Activated CD4-positive, CD25-positive, alpha-beta regulatory T cell treated with anti-CD3 and anti-CD28 coated beads, Interleukin-2, amount 50 U/mL, for 72 hours (primary cell): ENCODE results near the gene TBX4.
A peak's percentile ranks its signal among the peaks of the same experiment; 100 is the strongest.

Source experiments
- DNase-seq: peaks from one replicate; pipeline ENCODE4 v3.0.0; 2021

TBX4 gene

DNA sequence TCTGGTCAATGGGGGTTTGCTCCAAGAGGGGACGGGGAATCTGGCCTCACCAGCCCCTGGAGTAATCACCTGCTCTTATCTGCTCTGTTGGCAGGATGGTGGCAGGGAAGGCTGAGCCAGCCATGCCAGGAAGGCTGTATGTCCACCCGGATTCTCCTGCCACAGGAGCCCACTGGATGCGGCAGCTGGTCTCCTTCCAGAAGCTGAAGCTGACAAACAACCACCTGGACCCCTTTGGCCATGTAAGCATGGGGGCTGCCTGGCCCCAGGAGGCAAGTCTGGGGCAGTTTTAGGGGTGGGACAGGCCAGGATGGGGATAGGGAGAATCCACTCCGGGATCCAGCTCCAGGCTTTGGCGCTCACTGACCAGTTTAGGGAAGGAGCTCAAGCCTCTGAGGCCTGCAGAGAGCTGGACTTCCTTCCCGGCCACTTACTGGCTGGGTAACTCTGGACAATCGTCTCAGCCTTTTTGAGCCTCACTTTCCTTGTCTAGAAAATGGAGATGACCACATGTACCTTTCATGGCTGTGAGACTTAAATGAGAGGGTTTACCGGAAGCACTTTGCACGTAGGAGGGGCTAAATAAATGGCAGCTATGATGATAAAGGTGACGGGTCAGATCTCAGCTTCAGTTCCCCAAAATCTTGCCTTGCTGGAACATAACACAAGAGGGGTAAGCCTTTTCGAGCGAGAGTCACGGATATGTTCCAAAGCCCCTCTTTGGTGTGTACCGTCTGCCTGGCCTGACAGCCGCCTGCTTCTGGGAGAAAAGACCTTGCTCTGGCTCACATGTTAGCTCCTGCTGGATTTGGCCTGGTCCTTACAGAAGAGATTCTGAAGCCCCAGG is 15.4 kb downstream of the TBX4 start:
- DNase-seq: no peak

DNA sequence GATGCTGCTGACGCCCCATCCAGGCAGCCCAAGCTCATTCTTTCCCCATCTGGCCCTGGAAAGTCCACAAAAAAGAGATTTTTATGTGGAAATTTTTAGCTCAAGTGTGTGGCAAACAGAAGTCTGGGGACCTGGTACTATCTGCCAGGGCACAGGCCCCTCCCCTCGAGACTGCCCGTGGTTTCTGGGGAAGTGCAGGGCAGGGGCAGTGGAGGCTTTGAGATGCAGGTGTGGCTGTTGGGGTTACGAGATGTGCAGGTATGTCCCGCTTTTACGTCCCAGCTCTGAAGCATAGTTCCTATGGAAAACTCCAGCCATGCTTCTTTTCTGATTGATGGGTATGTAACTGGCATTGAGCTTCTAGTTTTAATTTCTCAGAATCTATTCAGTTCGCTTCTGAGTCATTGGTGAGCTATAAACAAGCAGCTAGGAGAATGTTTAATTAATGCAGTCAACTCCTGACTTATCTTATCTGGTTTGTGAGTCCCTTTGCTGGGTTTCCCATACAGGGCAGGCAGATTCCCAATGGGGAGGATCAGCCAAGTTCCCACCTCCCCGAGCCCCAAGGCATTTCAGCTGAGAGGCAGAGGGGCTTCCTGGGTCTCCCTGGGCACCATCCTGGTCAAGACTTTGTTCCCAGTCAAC is 16.2 kb downstream of the TBX4 start:
- DNase-seq: no peak

DNA sequence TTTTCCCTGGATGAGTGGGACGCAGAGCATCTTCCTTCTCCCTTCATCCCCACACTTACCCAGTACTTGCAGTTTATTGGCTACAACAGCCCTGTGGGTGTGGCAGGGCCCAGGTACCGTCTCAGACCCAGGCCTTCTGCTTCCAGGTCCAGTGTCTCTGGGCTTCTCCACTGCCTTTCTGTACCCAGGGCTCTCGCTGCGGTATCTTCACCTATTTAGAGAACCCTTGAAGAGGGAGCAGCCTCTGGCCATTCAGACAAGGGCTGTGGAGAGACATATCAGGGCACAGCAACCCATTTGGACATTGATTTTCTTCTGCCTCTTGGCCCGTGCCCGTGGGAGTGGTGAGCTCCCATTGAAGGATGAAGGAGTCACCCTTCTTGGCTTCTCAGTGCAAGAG is 17.3 kb downstream of the TBX4 start:
- DNase-seq: no peak

DNA sequence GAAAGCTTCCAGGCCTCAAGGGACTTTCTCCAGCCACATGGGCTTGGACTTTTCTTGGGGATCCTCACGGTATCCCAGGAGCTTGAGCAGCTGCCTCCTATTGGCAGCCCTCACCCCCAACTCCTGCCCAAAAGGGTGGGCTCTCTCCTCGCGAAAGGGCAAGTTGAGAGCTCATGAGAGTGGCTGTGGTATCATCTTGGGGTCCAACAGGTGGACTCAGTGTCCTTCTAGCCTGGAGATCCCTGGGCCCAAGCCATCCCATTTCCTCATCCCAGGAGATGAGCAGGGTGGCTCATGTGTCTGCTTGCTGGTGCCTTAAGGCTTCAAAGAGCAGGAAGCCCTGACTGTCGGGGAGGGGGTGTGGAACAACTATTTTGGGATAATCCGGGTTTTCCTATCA is 17.7 kb downstream of the TBX4 start:
- no peak for DNase-seq

DNA sequence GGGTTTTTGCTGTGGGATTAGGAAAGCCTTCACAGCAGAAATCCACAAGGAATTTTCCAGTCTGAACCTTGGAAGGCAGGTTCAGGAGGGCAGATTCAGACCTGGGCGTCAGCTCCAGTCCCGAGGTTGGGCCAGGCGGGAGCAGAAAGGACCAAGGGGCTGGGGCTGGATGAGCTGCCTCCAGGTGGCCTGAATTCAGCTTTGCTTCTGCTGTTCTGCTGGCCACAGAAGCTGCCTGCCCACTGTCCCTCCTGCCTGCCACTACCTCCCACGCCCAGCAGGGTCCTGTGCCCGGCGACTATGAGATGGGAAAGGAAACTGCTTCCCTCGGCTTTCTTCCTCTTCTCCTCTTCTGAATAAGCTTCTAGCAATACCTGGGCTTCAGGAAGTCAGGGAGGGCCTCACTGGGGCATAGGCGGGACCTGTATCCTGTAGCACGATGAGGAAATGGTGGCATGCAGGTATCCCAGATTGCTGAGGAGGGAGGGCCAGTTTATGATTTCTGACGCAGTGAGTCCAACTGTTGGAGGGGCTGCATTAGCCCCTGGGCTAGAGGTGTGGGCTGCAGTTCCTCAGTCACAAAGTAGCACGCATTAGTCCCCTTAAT is 18.4 kb downstream of the TBX4 start:
- no peak for DNase-seq

DNA sequence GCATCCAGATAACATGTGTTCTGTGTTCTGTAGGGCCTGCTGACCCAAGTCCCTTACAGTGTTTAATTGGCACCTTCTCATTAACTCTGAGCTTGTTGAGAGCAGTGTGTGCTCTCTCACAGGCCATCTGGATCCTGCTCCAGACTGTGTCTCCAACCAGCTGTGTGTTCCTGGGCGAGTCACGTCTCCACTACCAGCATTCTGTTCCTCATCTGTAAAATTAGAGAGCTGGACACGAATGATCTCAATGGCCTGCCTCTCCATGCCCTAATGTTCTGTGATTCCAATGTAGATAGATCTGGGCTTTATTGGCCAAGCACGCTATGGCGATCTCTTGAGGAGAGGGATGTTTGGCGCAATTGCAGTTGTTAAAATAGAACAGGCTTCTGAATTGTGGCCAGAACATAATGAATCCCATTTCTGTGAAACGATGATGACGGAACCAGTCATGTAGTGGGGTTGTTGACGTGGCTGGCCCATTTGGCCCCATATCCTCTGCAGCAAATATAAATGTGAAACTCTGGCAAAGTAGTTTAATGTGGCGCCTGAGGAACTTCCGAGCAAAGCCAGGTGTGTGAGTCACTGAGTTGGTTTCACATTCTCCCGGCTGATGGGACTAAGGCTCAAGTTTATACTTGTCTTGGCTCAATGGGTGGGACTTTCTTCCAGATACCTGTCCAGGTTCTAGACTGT is 22.2 kb downstream of the TBX4 start:
- no peak for DNase-seq

DNA sequence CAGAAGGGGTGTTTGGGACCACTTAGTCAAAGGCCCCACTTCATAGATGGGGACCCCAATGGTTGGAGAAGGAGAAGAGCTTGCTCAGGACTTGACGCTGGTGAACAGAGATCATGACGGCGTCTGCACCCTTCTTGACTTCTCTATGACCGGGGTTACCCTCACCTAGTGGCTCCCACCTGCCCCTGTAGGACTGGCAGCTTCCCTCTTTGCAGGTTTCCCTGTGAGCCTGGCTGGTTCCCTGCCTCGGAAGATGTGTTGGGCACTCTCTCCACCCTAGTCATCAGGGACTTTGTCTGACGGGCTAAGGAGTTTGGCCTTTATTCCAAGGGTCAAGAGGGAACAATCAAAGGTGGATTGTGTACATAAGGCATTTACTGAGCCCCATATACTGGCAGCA is 22.7 kb downstream of the TBX4 start:
- no peak for DNase-seq

DNA sequence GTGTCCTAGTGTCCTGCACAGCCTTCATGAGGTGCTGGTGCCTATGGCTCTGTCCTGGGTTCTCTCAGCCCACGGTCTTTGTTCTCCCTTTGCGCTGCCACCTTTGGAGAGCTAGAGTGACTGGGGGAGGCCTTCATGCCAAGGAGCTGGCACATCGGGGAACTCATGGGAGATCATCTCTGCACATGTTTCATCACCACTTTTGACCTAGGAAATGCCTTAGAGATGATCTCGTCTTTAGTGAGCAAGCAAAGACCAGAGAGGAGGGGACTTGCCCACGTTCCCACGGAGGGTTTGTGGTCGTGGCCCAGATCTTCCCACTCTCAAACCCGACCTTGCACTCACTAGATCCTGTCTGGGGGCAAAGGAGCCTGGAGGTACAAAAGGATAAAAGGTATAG is 23.5 kb downstream of the TBX4 start:
- DNase-seq: no peak

DNA sequence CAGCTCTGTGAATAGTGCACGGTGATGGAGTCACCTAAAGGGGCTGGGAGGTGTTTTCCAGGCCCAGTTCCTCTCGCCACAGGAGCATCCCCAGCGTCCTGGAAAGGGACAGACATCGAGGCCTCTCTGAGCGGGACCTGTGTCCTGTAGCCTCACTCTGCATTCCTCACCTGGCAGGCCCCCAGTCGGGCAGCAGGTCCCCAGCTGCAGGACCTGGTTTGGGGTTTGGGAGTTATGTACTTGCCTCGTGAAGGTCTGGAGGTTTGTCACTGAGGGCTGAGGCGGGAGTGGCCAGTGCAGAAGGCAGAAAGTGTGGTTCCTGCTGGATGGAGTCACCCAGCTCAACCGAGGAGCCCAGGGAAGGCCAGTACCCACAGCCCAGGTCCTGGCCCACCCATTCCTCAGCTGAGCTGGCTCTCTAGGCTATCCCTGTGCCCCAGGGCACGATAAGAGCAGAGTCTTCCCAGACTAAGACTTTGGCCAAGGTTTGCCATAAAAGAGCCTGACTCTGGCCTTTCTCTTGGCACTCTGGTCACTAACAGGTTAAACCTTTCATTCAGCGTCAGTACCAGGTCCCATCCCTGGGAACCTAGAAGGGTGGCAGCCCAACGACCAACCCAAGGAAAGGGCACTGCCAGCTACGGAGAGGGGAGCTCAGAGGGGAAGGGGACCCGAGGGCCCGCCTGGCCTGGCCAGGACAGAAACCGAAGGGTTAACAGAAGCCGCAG is 24.4 kb downstream of the TBX4 start:
- DNase-seq: no peak

DNA sequence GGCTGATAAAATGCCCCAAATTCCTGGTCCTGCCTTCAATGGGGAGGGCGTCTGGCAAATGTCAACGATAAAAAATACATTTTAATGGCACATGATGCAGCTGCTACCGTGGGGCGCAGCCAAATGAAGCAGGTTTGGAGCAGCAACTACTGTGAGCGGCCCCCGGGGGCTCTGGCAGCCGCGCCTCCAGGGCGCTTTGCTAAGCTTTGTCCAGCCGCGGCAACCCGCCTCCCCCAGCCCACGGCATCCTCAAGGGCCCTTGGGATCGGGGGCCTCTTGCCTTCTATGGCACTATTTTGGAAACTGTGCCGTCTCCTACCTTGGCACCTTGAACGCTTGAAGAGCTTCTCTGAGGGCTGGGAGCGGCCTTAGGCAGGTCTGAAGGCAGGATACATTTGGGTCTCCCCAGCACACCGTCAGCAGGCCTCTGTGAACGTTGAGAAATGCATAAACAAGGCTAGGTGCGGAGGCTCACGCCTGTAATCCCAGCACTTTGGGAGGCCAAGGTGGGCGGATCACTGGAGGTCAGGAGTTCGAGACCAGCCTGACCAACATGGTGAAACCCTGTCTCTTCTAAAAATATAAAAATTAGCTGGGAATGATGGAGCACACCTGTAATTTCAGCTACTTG is 25.1 kb downstream of the TBX4 start:
- no peak for DNase-seq

DNA sequence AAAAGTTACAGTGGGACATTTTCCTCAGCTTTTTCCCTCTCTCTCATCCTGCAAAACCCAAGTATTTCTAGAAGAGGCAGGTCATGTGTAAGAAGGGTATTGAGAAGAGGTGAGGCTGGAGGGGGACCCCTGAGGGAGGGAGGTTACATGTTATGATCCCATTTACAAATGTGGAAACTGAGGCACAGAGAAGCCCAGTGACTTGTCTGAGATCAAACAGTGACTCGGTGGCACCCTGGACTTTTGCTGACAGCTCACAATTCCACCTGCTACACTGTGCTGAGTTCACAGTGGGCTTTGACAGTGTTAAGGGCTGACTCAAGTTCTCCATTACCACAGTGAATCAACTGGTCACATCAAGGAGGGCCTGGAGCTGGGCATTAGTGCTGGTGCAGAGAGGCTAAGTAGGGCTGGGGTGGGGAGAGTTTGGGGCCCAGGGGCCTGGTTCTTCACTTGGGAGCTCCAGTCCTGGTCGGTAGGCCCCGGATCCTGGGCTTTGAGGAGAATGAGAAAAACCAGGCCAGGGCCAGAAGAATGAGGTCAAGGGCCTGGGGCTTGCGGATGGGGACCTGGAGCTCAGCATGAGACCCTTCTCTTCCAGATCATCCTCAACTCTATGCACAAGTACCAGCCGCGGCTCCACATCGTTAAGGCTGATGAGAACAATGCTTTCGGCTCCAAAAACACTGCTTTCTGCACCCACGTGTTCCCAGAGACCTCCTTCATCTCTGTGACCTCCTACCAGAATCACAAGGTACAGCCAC is 26.0 kb downstream of the TBX4 start:
- DNase-seq: peak; percentile 12

DNA sequence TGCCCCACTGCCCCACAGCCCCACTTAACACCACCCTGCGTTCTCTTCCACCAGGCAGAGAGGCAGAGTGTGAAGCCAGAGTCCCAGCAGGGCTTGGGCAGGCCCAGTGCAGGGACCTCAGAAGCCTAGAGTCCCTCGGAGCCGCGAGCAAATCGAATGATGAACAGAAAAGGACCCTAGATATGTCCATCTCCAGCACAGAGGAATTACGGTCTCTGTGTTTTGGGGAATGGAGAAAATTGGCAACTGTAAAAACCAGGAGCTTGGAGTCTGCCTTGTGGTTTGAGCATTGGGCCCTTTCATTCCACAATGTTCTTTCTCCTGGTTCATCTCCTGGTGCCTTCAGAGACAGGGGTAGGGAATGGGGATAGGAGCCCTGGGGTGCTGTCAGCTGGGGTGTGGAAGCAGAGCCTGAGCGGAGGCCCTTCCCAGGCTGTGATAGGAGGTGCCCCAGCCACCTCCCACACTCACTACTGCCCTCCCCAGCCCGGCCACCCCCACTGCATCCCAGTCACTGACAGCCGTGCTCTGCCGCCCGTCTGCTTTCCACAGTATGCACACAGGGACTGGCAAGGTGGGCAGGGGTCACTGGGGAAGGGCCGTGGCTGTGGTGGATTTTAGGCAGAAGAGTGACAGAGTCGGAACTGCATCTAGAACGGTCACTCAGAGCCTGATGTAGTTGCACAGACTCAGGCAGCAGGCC is 26.7 kb downstream of the TBX4 start:
- no peak for DNase-seq

DNA sequence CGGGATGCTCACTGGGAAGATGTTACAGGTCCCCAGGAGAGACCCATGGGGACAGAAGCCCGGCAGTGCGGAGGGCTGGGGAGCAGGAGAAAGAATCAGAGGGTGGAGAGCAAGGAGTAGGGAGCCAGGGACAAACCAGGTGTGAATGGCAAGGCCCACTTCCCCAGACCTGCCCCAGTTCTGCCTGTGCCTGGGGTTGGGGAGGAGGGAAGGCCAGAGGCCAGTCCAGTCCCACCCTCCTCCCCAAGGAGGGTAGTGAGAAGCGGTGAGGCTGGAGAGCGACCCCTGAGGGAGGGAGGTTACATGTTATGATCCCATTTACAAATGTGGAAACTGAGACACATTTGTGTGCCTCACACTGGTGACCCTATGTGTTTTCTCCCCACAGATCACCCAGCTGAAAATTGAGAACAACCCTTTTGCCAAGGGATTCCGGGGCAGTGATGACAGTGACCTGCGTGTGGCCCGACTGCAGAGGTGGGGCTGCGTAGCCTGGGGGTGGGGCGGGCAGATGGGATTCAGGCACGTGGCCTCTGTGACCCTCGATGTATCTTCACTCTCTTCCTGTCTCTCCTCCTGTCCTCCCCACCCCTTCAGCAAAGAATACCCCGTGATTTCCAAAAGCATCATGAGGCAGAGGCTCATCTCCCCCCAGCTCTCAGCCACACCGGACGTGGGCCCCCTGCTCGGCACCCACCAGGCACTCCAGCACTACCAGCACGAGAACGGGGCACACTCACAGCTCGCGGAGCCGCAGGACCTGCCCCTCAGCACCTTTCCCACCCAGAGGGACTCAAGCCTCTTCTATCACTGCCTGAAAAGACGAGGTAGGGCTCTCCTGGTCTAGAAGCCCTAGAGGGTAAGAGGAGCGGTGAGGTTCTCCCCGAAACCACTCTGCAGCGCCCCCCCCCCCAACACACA is 27.5 kb downstream of the TBX4 start:
- DNase-seq: peak; percentile 17

DNA sequence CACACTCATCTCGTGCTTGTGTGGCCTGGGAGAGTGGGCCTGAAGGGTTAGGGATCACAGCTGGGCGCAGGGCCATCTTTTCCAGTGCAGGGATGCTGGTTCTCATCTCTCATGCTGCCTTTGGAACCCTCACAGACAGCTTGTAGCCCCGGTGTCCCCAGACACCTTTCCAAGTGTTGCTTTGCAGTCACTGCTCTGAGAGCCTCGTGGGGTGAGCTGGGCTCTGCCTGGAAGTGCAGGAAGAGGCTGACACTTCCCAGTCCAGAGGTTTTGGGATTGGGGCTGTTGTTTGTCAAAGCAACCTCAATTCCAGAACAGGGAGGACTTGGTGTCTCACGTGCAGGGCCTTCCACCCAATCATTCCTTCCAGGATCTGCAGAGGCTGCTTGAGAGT is 28.2 kb downstream of the TBX4 start:
- peak; percentile 6 for DNase-seq

DNA sequence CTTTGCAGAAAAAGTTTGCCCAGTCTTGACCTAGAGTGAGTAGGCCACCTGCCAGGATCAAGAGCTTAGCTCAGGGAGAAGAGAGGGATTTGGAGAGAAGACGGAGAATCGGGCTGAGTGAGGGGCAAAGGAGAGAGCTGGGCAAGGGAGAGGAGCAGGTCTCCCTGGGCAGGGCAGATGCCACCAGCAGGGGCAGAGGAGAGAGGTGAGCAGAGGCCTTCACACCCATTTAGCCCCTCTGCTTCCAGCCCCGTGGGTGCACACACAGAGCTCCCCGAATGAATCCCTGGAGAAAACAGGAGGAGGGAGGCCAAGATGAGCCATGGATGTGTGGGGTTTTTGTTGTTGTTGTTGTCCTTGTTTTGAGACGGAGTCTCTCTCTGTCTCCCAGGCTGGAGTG is 29.2 kb downstream of the TBX4 start:
- DNase-seq: peak; percentile 8

DNA sequence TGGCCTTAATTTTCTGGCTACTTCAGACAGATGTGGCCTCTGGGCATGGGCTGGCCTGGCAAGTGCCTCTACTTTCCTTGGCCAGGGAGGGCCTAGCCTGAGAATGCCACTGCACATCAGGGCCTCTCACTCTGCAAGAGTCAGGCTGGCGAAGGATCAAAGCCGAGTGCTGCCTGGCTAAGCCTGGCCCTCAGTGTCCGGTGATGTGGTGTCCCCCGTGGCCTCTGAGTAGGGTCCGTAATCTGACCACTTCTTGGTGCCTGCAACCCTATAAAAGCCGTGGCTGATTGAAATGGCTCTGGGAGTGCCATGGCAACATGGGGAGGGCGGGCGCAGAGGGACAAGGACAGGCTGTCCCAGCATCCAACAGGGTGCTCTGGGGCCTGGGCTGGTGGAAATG is 30.2 kb downstream of the TBX4 start:
- DNase-seq: peak; percentile 19

DNA sequence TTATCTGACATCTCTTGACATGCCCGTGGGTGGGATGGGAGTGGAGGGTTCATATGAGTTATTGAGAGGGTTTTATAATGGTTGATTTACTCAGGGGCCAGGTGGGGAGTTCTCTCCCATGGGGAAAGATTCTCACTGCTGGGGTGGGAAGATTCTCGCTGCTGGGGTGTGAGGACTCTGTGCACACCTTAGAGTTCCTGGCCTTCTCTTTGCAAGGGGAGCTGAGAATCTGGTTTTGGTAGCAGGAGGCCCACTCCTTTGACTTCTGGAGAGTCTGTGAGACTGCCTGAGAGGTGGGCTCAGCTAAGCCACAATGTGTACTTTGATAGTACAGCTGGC is 31.5 kb downstream of the TBX4 start:
- DNase-seq: no peak

DNA sequence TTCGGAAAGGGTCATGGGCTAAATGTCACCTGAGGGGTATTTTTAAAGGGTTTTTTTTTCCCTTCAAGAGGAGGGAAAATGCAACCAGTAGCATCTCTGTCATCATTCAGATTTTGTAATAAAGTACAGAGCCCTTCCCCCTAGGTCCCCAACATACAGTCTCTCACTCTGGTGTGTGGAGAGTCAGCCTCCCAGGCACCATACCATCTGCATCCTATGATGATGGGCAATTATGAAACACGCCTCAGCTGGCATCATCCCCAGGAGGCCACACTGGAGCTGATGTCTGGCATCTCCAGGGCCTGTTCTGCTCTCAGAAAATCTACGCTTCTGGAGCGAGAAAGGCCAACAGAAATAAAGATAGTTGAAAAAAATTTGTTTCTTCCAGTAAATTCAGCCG is 32.0 kb downstream of the TBX4 start:
- no peak for DNase-seq

DNA sequence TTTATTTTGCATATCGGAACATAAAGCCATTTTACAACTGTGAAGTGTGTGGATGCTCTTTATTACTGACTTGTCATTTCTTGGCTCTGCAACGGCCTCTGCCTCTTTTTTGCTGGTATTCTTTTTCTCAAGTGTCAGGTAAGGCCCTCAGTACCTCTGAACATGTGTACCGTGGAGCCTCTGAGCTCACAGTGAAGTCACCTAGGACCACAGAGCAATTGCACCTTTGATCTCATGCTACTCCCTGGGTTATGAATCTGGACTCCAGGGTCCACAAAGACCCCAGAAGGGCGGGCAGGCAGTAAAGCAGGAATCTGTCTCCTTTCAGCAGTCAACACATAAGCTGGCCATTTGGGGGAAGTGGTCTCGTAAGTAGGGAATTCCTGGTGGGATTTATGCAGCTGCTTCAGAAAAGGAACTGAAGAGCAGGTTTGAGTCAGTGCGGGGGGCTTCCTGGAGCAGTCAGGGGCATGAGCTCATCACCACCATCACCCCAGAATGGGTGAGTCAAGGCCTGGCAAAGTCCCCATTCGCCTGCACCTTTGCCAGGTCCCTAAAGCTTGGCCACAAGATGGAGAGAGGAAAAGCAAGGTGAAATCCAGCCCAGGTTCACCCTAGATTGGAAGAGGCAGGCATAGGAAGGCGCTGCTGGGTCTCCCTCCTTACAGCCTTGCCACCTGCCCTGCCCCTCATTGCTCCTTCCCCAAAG is 33.0 kb downstream of the TBX4 start:
- DNase-seq: no peak
